HG03442 (cell line): ENCODE results near the gene MMS19.
"Not testable (repeated sequence)": the region's sequence is repeated elsewhere in the genome, so short reads cannot be mapped to it uniquely, and the experiment has no call there.

Source experiments
- ATAC-seq: cut with Tn5 transposase; IDR thresholded peaks from one replicate; pipeline ENCODE4 v1.9.1; 2021; ENCODE audit warnings: mild to moderate bottlenecking, moderate library complexity; ENCODE audit not compliant: unreplicated experiment

MMS19 gene

DNA sequence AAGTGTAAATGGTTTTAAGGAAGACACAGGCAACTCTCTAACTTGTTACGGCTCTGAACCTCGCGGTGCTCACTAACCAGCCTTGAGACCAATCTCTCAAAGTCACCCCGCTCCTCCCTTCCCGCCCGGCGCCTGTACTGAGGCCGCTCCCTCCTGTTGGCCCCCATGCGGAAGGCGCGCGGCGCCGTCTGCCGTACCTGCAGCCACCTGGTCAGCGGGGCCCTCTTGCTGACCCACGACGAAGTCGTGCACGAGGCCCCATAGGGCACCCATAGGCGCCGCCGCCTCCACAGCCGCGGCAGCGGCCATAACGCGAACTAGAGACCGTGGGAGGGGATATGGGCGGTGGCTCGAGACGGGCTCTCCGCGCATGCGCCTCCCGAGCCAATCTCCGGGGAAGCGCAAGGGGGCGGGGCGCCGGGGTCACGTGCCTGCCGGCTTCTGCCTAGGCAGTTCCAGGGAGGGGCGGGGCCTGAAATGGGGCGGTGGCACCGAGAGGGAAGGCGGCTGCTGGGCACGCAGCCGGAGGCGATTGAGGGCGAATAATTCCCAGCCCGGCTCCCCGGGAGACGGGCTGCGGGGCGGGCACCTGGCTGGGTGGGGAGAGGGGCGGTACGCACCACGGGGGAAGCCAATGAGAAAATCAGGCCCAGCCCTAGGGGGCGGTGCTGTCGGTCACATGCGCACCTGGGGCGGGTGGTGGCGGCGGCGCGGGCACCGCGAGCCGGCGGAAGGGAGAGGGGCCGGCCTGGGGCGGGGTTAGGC is at the start of gene MMS19:
MMS19 (minus strand) TSS at position 347 of the 765 bp plus-strand sequence; CDS start at position 309, 38 bp downstream.
- peak; percentile 92 for ATAC-seq

GRCh38 chr10:97547962-97548361 is 49.7 kb upstream of the MMS19 start:
- ATAC-seq: no peak

- ATAC-seq: no peak
Measured at GRCh38 chr10:97547271-97547600, 49.0 kb upstream of the MMS19 start.

DNA sequence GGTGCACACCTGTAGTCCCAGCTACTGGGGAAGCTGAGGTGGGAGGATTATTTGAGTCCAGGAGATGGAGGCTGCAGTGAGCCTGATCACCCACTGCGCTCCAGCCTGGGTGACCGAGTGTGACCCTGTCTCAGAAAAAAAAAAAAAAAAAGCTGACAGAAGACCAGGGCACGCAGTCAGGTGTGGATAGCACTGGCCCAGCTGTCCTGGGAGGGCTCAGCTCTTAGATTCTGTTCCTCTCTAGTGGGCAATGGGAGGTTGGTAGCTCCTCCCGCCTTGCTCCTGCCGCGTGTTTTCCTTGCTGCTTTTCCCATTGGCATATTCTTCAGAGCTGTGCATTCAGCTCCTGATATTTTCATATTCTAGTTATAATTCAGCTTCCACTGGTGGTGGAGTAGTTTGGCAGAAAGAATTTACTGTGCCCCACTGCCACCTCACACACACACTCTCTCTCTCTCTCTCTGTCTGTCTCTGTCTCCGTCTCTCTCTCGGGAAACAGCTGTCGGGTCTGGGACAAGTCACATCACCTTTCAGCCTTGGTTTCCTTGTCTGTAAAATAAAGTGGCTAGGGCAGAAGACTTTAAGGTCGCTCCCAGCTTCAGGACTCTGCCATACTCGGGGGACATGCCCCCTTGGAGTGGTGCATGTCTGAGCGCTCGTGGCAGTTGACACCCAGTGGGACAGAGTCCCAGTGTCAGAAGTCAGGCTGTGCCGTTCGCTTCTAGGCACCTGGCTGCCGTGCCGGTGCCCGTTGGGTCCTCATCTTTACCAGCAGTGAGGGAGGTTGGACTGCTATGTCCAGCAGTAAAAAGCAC is 48.4 kb upstream of the MMS19 start:
- ATAC-seq: no peak

DNA sequence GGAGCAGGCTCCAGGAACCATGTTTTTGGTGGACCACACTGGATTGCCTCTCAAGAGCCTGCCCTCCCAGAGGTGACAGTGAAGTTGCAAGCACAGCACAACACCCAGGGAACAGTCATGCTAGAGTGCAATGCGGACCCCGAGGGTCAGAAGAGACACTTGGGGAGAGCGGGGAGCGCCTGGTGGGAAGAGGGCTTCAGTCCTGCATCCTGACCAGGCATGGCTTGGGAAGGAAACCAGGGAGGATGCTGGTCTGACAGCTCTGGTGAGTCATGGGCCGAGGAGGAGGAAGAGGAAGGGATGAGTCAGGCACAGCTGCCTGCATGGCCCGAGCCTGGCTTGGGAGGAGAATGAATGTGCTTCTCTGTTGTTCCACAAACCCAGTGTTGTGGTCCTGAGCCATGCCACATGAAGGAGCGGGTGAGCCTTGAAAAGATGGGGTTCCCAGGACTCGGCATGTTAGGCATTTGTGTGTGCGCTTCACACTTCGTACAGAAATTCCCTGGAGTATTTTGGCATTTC is 44.9 kb upstream of the MMS19 start:
- no peak for ATAC-seq

DNA sequence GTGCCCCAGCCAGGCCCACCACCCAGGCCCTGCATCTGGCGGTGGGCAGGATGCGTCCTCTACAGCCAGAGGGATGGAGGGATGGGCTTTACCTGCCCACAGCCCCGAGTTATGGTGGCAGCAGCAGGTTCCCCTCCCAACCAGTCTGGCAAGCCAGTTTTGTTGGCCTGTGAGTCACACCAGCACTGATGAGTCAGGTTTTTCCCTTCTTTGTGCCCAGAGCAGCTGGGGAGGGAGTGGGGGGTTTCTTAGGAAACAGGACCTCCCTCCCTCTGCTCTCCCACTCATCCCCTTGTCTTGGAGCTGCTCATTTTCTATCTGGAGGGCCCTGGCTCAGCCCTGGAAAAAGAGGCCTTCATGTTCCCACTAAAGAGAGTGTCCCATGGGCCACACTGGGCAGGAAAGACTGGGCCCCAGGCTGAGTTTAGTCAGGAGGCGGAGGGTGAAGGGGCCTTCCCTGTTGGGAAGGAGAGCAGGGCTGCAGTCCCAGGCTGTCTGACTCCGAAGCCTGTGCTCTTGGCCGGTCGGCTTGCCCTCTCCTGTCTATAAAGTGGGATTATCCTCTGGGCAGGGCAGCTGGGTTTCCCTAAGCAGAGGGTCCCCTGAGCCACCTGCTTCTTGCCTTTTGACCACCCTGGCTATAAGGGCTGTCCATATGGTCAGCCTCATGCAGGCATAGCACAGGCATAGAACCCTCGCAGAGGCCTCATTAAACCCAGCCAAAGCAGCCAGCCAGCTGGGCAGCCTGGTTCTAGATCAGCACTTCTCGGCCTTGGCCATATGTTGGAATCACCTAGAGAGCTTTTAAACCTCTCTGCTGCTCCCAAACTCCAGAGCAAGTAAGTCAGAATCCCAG is 44.2 kb upstream of the MMS19 start:
- ATAC-seq: no peak

GRCh38 chr10:97540669-97541500 is 42.7 kb upstream of the MMS19 start:
- ATAC-seq: no peak

DNA sequence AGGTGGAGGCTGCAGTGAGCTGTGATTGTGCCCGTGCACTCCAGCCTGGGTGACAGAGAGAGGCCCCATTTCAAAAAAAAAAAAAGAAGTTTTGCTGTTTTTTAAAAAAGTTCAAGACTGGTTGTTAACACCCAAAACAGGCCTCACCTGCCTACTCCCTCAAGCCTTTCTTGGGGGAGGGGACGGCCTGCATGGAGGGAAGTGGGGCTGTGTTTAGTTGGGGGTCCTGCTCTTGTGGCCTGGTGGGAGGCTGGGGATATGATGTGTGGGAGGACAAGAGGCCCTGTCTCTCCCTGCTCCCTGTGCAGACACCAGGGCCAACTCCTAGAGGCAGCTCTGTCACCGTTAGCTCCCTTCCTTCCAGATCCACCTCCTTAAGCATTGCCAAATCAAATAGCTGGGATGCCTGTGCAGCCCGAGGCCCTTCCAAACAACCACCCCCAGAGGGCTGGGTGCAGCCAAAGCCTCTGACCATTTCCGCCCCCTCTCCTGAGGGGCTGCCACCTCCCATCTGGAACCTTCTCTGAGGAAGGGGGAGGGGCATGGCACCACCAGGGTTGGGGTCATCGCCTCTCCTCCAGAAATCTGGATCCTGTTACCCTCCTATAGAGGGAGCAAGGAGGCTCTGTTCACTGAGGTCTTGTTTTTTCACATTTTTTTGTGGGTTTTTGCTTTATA is 41.4 kb upstream of the MMS19 start:
- ATAC-seq: no peak

- no peak for ATAC-seq
Measured at GRCh38 chr10:97538839-97539238, 40.6 kb upstream of the MMS19 start.

DNA sequence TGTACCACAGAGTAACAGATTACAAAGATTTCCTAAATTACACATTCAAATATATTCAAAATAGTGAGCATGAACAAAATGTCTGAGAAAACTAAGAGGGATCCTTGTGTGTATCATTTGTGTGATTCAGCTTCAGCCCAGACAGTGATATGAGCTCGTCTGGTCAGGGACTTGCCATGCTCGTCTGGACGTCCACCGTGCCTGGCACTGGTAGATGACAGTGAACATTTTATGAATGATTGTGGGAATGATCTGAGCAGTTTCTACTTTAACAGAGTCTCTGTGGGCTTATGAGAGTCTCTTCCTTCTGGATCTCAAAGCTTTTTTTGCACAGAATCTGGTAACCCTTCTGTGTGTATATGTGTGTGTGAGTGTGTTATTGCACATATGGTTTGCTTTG is 40.2 kb upstream of the MMS19 start:
- ATAC-seq: no peak

- ATAC-seq: no peak
Measured at GRCh38 chr10:97537186-97537869, 39.1 kb upstream of the MMS19 start.

- ATAC-seq: no peak
Measured at GRCh38 chr10:97534746-97535367, 36.6 kb upstream of the MMS19 start.

- ATAC-seq: no peak
Measured at GRCh38 chr10:97533888-97534287, 35.7 kb upstream of the MMS19 start.

- no peak for ATAC-seq
Measured at GRCh38 chr10:97532935-97533671, 34.9 kb upstream of the MMS19 start.

DNA sequence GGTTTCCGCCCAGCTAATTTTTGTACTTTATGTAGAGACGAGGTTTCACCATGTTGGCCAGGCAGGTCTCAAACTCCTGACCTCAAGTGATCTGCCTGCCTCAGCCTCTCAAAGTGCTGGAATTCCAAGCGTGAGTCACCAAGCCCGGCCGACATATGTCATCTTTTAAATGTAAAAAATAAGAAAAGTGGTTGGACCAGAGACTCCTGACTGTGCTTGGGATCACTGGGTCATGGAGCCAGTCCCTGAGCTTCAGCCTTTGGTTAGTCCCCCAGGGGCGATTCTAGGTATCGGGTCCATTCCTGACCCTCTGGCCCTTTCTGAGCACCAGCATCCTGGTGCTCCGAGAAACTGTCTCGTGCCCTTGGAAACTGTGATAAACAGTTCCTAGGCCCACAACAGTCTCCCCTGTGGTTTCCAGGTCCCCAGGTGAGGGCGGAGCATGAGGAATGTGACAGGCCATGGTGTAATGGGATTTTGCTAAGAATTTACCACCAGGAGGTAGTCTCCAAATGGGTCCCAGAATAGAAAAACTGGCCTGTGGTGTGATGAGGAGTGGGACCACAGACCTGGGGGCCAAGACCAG is 33.3 kb upstream of the MMS19 start:
- no peak for ATAC-seq

- ATAC-seq: no peak
Measured at GRCh38 chr10:97529685-97530465, 31.7 kb upstream of the MMS19 start.

- not testable (repeated sequence) for ATAC-seq
Measured at GRCh38 chr10:97528876-97529275, 30.7 kb upstream of the MMS19 start.
